K562 treated with DMSO at 1 percent for 4 hours (cell line): ENCODE results near the gene PRB3. TPM values are rescaled to one million over a fixed set of nuclear protein-coding genes. Genes with fewer than 3 reads are reported as not detected.

Experiments
- total RNA-seq: library from RNA; unstranded; fragments of 300-600 nt; gene quantifications from 2 replicates; pipeline ENCODE4 v1.2.3, GENCODE V29; 2022; ENCODE audit not compliant: insufficient read depth

Gene PRB3
- not detected in 2 replicates for total RNA-seq

DNA sequence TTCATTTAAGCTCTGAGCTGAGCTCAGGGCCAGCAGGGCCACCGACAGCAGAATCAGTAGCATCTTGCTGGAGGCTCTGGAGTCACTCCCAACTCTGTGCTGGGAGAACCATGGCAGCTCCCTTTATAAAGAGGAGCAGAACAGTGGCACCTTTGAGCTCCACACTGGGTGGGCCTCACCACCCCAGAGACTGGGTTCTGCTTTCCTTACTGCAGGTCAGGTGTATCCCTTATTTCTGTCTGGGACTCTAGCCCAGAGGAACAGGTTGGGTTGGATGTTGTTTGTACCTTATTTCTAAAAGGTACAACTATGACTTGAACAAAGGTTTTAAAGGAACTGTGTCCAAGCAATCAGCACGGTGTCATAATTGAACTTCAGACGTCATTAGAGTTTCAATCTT, at the start of gene PRB3:
Gene PRB3, minus strand, starts transcription at position 101 of the 400 bp plus-strand sequence. Its CDS starts 38 bp downstream, at position 63.

DNA sequence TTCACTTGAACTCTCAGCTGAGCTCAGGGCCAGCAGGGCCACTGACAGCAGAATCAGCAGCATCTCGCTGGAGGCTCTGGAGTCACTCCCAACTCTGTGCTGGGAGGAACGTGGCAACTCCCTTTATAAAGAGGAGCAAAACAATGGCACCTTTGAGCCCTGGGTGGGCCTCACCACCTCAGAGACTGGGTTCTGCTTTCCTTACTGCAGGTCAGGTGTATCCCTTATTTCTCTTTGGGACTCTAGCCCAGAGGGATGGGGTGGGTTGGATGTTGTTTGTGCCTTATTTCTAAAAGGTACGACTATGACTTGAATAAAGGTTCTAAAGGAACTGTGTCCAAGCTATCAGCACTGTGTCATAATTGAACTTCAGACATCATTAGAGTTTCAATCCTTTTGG, 40.8 kb upstream of the PRB3 start, which contains the start of gene PRB4:
Gene PRB4, minus strand, starts transcription at position 101 of the 400 bp plus-strand sequence. Its CDS starts 38 bp downstream, at position 63.

Other genes with a start within 250 kb of the PRB3 start
- not detected in 2 replicates for gene TAS2R19, start 247.1 kb downstream of the PRB3 start, total RNA-seq
- not detected in 2 replicates for gene TAS2R31, start 238.3 kb downstream of the PRB3 start, total RNA-seq
- not detected in 2 replicates for gene TAS2R46, start 207.4 kb downstream of the PRB3 start, total RNA-seq
- gene TAS2R43, start 177.4 kb downstream of the PRB3 start, total RNA-seq: not detected in 2 replicates
- not detected in 2 replicates for gene TAS2R30, start 135.1 kb downstream of the PRB3 start, total RNA-seq
- 7.2 and 8.4 TPM in 2 replicates for gene SMIM10L1, start 98.5 kb downstream of the PRB3 start, total RNA-seq
- not detected in 2 replicates for gene TAS2R42, start 82.8 kb downstream of the PRB3 start, total RNA-seq
- not detected in 2 replicates for gene PRB4, start 40.7 kb upstream of the PRB3 start, total RNA-seq
- gene PRB2, start 125.9 kb upstream of the PRB3 start, total RNA-seq: not detected in 2 replicates